WI38 (cell line): ENCODE results near the gene ACOT8.
A peak's percentile ranks its signal among the peaks of the same experiment; 100 is the strongest.
"Not testable (repeated sequence)": the region's sequence is repeated elsewhere in the genome, so short reads cannot be mapped to it uniquely, and the experiment has no call there.

Experiments used
- H3K4me3 ChIP-seq: 2 replicates; pipeline ENCODE4 v1.5.1; 2011; ENCODE audit warnings: low read depth, mild to moderate bottlenecking, control low read depth, low read length
- TF ChIP-seq, protein P1 (sequence below): IDR thresholded peaks from 2 replicates; pipeline ENCODE4 v1.5.1; 2012; ENCODE audit warnings: low read depth, mild to moderate bottlenecking, control low read depth, low read length

Gene ACOT8

GRCh38 chr20:45813489-45813888, 43.7 kb downstream of the ACOT8 start:
- peak overlapping the region; percentile 69 for H3K4me3 ChIP-seq
- TF ChIP-seq, protein P1, sequence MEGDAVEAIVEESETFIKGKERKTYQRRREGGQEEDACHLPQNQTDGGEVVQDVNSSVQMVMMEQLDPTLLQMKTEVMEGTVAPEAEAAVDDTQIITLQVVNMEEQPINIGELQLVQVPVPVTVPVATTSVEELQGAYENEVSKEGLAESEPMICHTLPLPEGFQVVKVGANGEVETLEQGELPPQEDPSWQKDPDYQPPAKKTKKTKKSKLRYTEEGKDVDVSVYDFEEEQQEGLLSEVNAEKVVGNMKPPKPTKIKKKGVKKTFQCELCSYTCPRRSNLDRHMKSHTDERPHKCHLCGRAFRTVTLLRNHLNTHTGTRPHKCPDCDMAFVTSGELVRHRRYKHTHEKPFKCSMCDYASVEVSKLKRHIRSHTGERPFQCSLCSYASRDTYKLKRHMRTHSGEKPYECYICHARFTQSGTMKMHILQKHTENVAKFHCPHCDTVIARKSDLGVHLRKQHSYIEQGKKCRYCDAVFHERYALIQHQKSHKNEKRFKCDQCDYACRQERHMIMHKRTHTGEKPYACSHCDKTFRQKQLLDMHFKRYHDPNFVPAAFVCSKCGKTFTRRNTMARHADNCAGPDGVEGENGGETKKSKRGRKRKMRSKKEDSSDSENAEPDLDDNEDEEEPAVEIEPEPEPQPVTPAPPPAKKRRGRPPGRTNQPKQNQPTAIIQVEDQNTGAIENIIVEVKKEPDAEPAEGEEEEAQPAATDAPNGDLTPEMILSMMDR, result no peak

DNA sequence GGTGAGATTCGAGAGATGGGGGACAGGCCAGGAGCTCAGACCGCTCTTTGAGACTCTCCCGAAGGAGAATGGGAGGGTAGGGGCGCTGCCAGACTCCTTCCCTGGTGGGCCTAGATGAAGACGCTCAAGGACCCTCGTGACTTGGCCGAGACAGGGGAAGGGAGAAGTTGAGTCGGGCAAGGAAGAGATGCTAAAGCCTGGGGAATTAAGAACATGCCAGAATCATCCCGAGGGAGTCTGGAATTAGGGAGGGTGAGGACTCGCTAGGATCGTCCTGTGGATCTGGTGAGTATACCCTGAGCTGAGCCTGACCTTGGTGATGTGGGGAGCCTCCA, 44.2 kb downstream of the ACOT8 start:
- H3K4me3 ChIP-seq, result peak overlapping the region; percentile 69
- TF ChIP-seq, protein P1, result no peak

- TF ChIP-seq, protein P1, result no peak
- H3K4me3 ChIP-seq, result peak within 1 kb of the TSS; percentile 69
Measured at GRCh38 chr20:45812157-45813005, 44.8 kb downstream of the ACOT8 start, which contains the start of gene UBE2C. Gene UBE2C (plus strand): TSS chr20:45812644. CDS start chr20:45812696, 52 bp downstream.

- H3K4me3 ChIP-seq, result no peak overlapping the region
- TF ChIP-seq, protein P1, result no peak
Measured at GRCh38 chr20:45810191-45810970, 46.8 kb downstream of the ACOT8 start.

DNA sequence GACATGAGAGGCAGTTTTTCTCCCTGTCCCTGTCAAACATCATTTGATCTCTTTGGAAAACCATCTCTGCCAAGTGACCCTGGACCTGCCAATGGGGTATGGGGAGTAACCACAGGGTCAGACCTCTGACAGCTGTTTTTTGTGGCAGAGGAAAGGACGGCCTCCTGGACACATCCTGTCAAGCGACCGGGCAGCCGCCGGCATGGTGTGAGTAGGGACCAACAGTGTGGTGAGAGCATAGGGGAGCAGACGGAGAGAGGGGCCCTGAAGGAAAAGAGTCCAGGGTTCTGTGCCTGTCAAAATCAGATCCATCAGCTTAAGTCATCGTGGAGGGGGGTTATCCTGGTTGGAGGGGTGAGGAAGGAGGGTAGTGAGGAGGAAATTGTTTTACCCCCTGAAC, 55.3 kb downstream of the ACOT8 start:
- H3K4me3 ChIP-seq, result no peak overlapping the region
- TF ChIP-seq, protein P1, result no peak

DNA sequence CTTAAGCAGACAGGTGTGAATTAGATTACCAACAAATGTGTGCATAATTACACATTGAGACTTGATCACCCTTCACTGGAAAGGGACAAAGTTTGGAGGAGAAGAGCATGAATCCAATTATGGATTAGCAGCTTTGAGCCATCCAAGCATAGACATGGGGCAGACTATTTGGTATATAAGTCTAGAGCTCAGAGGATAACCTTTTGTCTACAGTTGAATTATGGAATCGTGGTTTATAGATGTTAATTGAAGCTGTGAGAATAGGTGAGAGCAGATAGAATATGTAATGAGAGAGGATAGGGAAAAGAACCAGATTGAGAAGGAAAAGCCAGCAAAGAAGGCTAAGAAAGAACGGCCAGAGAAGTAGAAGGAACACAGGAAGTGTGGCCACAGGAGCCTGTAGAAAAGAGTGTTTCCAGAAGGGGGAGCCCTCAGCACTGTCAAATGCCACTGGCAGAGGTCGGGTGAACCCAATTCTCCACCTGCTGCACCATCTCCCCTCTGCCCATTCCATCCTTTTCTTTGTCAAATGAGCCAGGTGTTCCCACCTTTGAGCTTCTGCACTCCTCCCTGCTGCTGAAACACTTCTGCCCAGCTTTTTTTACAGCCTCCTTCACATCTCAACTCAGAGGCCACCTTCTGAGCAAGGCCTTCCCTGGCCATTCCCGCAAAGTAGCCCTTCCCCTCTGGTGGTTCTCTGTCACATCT, 58.1 kb downstream of the ACOT8 start:
- TF ChIP-seq, protein P1, result peak; percentile 74
- H3K4me3 ChIP-seq, result no peak overlapping the region

GRCh38 chr20:45797955-45798354, 59.2 kb downstream of the ACOT8 start:
- H3K4me3 ChIP-seq, result not testable (repeated sequence)

DNA sequence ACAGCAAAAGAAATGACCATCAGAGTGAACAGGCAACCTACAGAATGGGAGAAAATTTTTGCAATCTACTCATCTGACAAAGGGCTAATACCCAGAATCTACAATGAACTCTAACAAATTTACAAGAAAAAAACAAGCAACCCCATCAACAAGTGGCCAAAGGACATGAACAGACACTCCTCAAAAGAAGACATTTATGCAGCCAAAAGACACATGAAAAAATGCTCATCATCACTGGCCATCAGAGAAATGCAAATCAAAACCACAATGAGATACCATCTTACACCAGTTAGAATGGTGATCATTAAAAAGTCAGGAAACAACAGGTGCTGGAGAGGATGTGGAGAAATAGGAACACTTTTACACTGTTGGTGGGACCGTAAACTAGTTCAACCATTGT, 59.7 kb downstream of the ACOT8 start:
- H3K4me3 ChIP-seq, result not testable (repeated sequence)
